Stimulated activated CD4-positive, alpha-beta T cell treated with anti-CD3 and anti-CD28 coated beads, Interleukin-12 subunit alpha, Interleukin-12 subunit beta, amount 100 ng/mL, for 48 hours (primary cell): ENCODE results near the gene VPS37B.
A peak's percentile ranks its signal among the peaks of the same experiment; 100 is the strongest.
"Not testable (repeated sequence)": the region's sequence is repeated elsewhere in the genome, so short reads cannot be mapped to it uniquely, and the experiment has no call there.

Source experiments
- DNase-seq, 3 donors: peaks; one replicate each; pipeline ENCODE4 v3.0.0-alpha.2; 2020; ENCODE audit warnings: low read depth in 2 of 3, low spot score in 1 of 3

VPS37B gene

GRCh38 chr12:122884091-122884826, 11.7 kb downstream of the VPS37B start:
- DNase-seq = no peak

- no peak for DNase-seq
Measured at GRCh38 chr12:122882908-122883558, 12.9 kb downstream of the VPS37B start.

GRCh38 chr12:122880668-122881067, 15.3 kb downstream of the VPS37B start:
- no peak for DNase-seq

- no peak for DNase-seq
Measured at GRCh38 chr12:122880155-122880667, 15.7 kb downstream of the VPS37B start.

GRCh38 chr12:122878780-122879612, 16.9 kb downstream of the VPS37B start:
- DNase-seq = no peak

GRCh38 chr12:122876731-122877130, 19.2 kb downstream of the VPS37B start:
- no peak for DNase-seq

- DNase-seq = not testable (repeated sequence)
Measured at GRCh38 chr12:122876281-122876680, 19.6 kb downstream of the VPS37B start.

GRCh38 chr12:122875590-122876220, 20.2 kb downstream of the VPS37B start:
- no peak for DNase-seq

- peak in 1 of 3 donors; percentile 55 for DNase-seq
Measured at GRCh38 chr12:122874081-122874480, 21.8 kb downstream of the VPS37B start.

- DNase-seq = no peak
Measured at GRCh38 chr12:122873540-122873939, 22.4 kb downstream of the VPS37B start.

- DNase-seq = no peak
Measured at GRCh38 chr12:122872815-122873361, 23.0 kb downstream of the VPS37B start.

GRCh38 chr12:122871851-122872780, 23.8 kb downstream of the VPS37B start:
- DNase-seq = peak; percentile 44 to 59 (median 57)

GRCh38 chr12:122870867-122871664, 24.9 kb downstream of the VPS37B start:
- DNase-seq = no peak

GRCh38 chr12:122870163-122870842, 25.6 kb downstream of the VPS37B start:
- DNase-seq = no peak

GRCh38 chr12:122869207-122869973, 26.5 kb downstream of the VPS37B start:
- no peak for DNase-seq

- DNase-seq = no peak
Measured at GRCh38 chr12:122868471-122869177, 27.3 kb downstream of the VPS37B start.
